Measurements from ENCODE around the gene TNPO3. TPM values are rescaled to one million over a fixed set of nuclear protein-coding genes. Genes with fewer than 3 reads are reported as not detected.

The TNPO3 gene
- 10 to 100 TPM; 45.3 to 63.9 (median 52.0) TPM for total RNA-seq

- in situ Hi-C loops (cut with MboI; ENCODE audit: low pct_unique_long_range_greater_than_20kb in 2 of 9, low sequenced_read_pairs in 9 of 9, unreplicated experiment in 9 of 9) = no loop called here
- ATAC-seq (replicated peaks in 6 of 8) = peak; percentile 87 to 96 (median 94)
- Histone ChIP-seq H3K4me1 (replicated peaks in 1 of 2) (peaks cover 16 to 20% of the 10 kb centered on the region in 2 donors), H3K4me3 (peak within 1 kb of the TSS; percentile 72 to 94 (median 91)), H3K27ac (peak within 1 kb of the TSS; percentile 96 to 99)
- 0 to 2% (median 1%) methylated on average over 2 to 16 of the region's 59 CpGs; no CpG with 5 or more reads in 1 of the 10 experiments for WGBS, 10 experiments
Measured at GRCh38 chr7:129054438-129055293, at the start of gene TNPO3. TNPO3 (minus strand) TSS chr7:129055111; CDS start chr7:129054770, 341 bp downstream.

- Histone ChIP-seq H3K27ac (no peak overlapping the region), H3K4me1 (replicated peaks in 1 of 2) (peaks cover 10 to 11% of the 10 kb centered on the region in 2 donors), H3K4me3 (no peak overlapping the region)
- in situ Hi-C loops (cut with MboI; ENCODE audit: low pct_unique_long_range_greater_than_20kb in 2 of 9, low sequenced_read_pairs in 9 of 9, unreplicated experiment in 9 of 9) = no loop called here
- ATAC-seq (replicated peaks in 6 of 8) = no peak
- WGBS, 10 experiments = 45 to 100% (median 87%) methylated on average over 1 to 2 of the region's 4 CpGs; no CpG with 5 or more reads in 2 of the 10 experiments
Measured at GRCh38 chr7:129103561-129104324, 48.8 kb upstream of the TNPO3 start.

- no peak overlapping the region for H3K27ac ChIP-seq
- 20 to 91% (median 41%) methylated on average over 1 to 5 of the region's 6 CpGs; no CpG with 5 or more reads in 3 of the 10 experiments for WGBS, 10 experiments
- H3K4me1 ChIP-seq (replicated peaks in 1 of 2) = peaks cover 10 to 11% of the 10 kb centered on the region in 2 donors
- ATAC-seq (replicated peaks in 6 of 8) = peak in 2 of 8 experiments; percentile 19 to 49
- in situ Hi-C loops (cut with MboI; ENCODE audit: low pct_unique_long_range_greater_than_20kb in 2 of 9, low sequenced_read_pairs in 9 of 9, unreplicated experiment in 9 of 9) = no loop called here
- H3K4me3 ChIP-seq = no peak overlapping the region
Measured at GRCh38 chr7:129101746-129102145, 46.8 kb upstream of the TNPO3 start.

- ATAC-seq (replicated peaks in 6 of 8) = no peak
- peaks cover 10 to 11% of the 10 kb centered on the region in 2 donors for H3K4me1 ChIP-seq (replicated peaks in 1 of 2)
- no peak overlapping the region for H3K27ac ChIP-seq
- in situ Hi-C loops (cut with MboI; ENCODE audit: low pct_unique_long_range_greater_than_20kb in 2 of 9, low sequenced_read_pairs in 9 of 9, unreplicated experiment in 9 of 9) = no loop called here
- no peak overlapping the region for H3K4me3 ChIP-seq
- WGBS, 10 experiments = 60 to 100% (median 64%) methylated on average over 1 to 2 of the region's 2 CpGs; no CpG with 5 or more reads in 5 of the 10 experiments
Measured at GRCh38 chr7:129100827-129101166, 45.9 kb upstream of the TNPO3 start.

- in situ Hi-C loops (cut with MboI; ENCODE audit: low pct_unique_long_range_greater_than_20kb in 2 of 9, low sequenced_read_pairs in 9 of 9, unreplicated experiment in 9 of 9) = loop anchor here in 1 of 9 experiments (25.0 kb wide), 1 partner anchor 186 kb away; the partner anchor contains the start of gene KCP
- H3K4me3 ChIP-seq = no peak overlapping the region
- ATAC-seq (replicated peaks in 6 of 8) = peak in 2 of 8 experiments; percentile 33 to 70
- WGBS, 10 experiments = 0 to 89% (median 44%) methylated on average over 1 to 6 of the region's 8 CpGs; no CpG with 5 or more reads in 2 of the 10 experiments
- peaks cover 10 to 11% of the 10 kb centered on the region in 2 donors for H3K4me1 ChIP-seq (replicated peaks in 1 of 2)
- no peak overlapping the region for H3K27ac ChIP-seq
Measured at GRCh38 chr7:129098409-129099084, 43.6 kb upstream of the TNPO3 start.

GRCh38 chr7:129095258-129095657, 40.3 kb upstream of the TNPO3 start:
- in situ Hi-C loops (cut with MboI; ENCODE audit: low pct_unique_long_range_greater_than_20kb in 2 of 9, low sequenced_read_pairs in 9 of 9, unreplicated experiment in 9 of 9) = loop anchor here in 1 of 9 experiments (25.0 kb wide), 1 partner anchor 183 kb away; the partner anchor contains the start of gene KCP
- 24 to 100% (median 70%) methylated on average over 1 to 6 of the region's 6 CpGs; no CpG with 5 or more reads in 1 of the 10 experiments for WGBS, 10 experiments
- ATAC-seq (replicated peaks in 6 of 8) = no peak
- no peaks in the 10 kb centered on the region for H3K4me1 ChIP-seq (replicated peaks in 1 of 2)
- no peak overlapping the region for H3K4me3 ChIP-seq
- no peak overlapping the region for H3K27ac ChIP-seq

- no peak for ATAC-seq (replicated peaks in 6 of 8)
- WGBS, 10 experiments = 20 to 100% (median 62%) methylated on average over 1 to 2 of the region's 5 CpGs; no CpG with 5 or more reads in 4 of the 10 experiments
- H3K4me1 ChIP-seq (replicated peaks in 1 of 2) = no peaks in the 10 kb centered on the region
- H3K27ac ChIP-seq = no peak overlapping the region
- in situ Hi-C loops (cut with MboI; ENCODE audit: low pct_unique_long_range_greater_than_20kb in 2 of 9, low sequenced_read_pairs in 9 of 9, unreplicated experiment in 9 of 9) = loop anchor here in 1 of 9 experiments (25.0 kb wide), 1 partner anchor 182 kb away; the partner anchor contains the start of gene KCP
- no peak overlapping the region for H3K4me3 ChIP-seq
Measured at GRCh38 chr7:129094501-129094900, 39.6 kb upstream of the TNPO3 start.

- 0 to 80% (median 54%) methylated on average over 1 of the region's 1 CpG; no CpG with 5 or more reads in 4 of the 10 experiments for WGBS, 10 experiments
- in situ Hi-C loops (cut with MboI; ENCODE audit: low pct_unique_long_range_greater_than_20kb in 2 of 9, low sequenced_read_pairs in 9 of 9, unreplicated experiment in 9 of 9) = loop anchor here in 1 of 9 experiments (25.0 kb wide), 1 partner anchor 182 kb away; the partner anchor contains the start of gene KCP
- Histone ChIP-seq H3K4me3 (no peak overlapping the region), H3K27ac (no peak overlapping the region), H3K4me1 (replicated peaks in 1 of 2) (no peaks in the 10 kb centered on the region)
- no peak for ATAC-seq (replicated peaks in 6 of 8)
Measured at GRCh38 chr7:129093867-129094456, 39.1 kb upstream of the TNPO3 start.

- 0 to 40% (median 3%) methylated on average over 1 to 9 of the region's 11 CpGs for WGBS, 10 experiments
- H3K4me3 ChIP-seq = no peak overlapping the region
- peak; percentile 83 to 100 (median 94) for ATAC-seq (replicated peaks in 6 of 8)
- no peak overlapping the region for H3K27ac ChIP-seq
- in situ Hi-C loops (cut with MboI; ENCODE audit: low pct_unique_long_range_greater_than_20kb in 2 of 9, low sequenced_read_pairs in 9 of 9, unreplicated experiment in 9 of 9) = loop anchor here in 1 of 9 experiments (25.0 kb wide), 1 partner anchor 179 kb away; the partner anchor contains the start of gene KCP
- no peaks in the 10 kb centered on the region for H3K4me1 ChIP-seq (replicated peaks in 1 of 2)
Measured at GRCh38 chr7:129091484-129092002, 36.6 kb upstream of the TNPO3 start.

- Histone ChIP-seq H3K4me1 (replicated peaks in 1 of 2) (no peaks in the 10 kb centered on the region), H3K4me3 (no peak overlapping the region), H3K27ac (no peak overlapping the region)
- WGBS, 10 experiments = 0 to 62% (median 27%) methylated on average over 1 to 5 of the region's 5 CpGs; no CpG with 5 or more reads in 2 of the 10 experiments
- ATAC-seq (replicated peaks in 6 of 8) = peak in 2 of 8 experiments; percentile 28 to 39
- in situ Hi-C loops (cut with MboI; ENCODE audit: low pct_unique_long_range_greater_than_20kb in 2 of 9, low sequenced_read_pairs in 9 of 9, unreplicated experiment in 9 of 9) = loop anchor here in 1 of 9 experiments (25.0 kb wide), 1 partner anchor 178 kb away; the partner anchor contains the start of gene KCP
Measured at GRCh38 chr7:129090300-129090907, 35.5 kb upstream of the TNPO3 start.

- Histone ChIP-seq H3K4me1 (replicated peaks in 1 of 2) (no peaks in the 10 kb centered on the region), H3K27ac (no peak overlapping the region), H3K4me3 (no peak overlapping the region)
- WGBS, 10 experiments = 18 to 87% (median 67%) methylated on average over 2 to 4 of the region's 4 CpGs; no CpG with 5 or more reads in 2 of the 10 experiments
- ATAC-seq (replicated peaks in 6 of 8) = peak in 1 of 8 experiments; percentile 36
- in situ Hi-C loops (cut with MboI; ENCODE audit: low pct_unique_long_range_greater_than_20kb in 2 of 9, low sequenced_read_pairs in 9 of 9, unreplicated experiment in 9 of 9) = loop anchor here in 1 of 9 experiments (25.0 kb wide), 1 partner anchor 177 kb away; the partner anchor contains the start of gene KCP
Measured at GRCh38 chr7:129089521-129090212, 34.8 kb upstream of the TNPO3 start.

Data from motor neuron (in vitro differentiated cells).